Measurements from ENCODE around the gene CDH12.

CDH12 gene

DNA sequence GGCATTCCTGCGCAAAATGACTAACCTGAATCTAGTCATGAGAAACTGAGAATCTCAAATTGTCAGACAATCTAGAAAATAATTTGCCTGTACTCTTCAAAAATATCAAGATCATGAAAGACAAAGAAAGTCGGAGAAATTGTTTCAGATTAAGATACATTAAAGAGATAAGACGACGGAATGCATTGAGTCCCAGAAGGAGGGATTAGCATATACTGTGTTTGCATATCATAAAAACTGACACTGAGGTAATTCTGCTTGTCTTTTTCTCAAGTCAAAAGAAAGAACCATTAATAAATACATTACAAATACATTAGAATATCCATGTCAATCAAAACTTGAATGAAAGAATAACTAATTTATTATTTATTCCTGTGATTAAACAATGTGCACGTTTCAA is 88.4 kb downstream of the CDH12 start:
- no peak for DNase-seq (ENCODE audit: low spot score)

DNA sequence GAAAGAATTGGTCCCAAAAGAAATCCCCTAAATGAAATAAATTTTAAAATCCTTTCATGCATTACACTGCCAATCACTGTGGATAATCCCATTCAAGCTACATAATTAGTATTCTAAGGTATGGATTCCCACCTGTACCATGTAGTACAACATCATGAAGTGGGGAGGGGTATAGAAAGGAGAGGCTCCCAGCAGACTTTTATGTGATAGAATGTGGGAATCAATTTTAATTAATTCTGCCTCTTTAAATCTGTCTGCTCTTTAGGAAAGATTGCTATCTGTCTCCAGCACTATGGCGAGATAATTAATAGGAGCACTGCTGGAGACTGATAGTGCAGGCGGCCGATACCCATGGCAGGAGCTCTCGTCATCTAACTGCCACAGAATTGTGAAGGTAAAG is 95.4 kb downstream of the CDH12 start:
- DNase-seq (ENCODE audit: low spot score): no peak

DNA sequence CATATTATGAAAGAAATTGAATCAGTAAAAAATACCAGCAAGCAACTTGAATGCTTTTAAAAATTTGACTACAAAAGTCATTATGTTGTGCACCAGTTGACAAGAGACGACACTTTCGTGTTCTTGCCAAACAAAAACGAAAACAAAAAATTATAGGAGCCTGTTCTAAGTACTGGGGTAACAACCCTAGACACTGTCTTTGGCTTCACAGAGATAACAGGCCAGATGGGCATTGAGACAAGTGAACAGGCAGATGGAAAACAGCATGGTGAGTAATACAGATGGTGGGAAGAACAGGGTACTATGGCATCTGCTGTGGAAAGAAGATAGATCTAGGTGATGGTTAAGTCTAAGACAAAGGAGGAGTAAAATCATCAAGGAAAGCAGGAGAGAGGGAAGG is 99.0 kb downstream of the CDH12 start:
- no peak for DNase-seq (ENCODE audit: low spot score)

DNA sequence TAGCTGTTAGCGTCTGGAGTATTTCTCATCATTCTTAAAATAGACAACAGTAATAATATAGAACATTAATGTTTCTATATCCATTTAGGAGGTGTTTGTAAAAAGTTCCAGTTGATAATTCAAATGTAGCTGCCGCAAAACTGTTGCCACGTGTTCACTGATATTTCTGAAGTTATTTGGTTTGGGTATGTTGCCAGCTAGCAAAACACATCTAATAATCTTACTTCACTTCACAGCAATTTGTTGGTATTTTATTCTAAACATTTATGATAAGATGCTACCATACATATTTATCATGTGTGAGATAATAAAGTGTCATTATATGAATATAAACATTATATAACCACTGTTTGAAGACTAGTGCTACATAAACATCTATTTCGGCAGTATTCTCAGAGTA is 101.6 kb downstream of the CDH12 start:
- no peak for DNase-seq (ENCODE audit: low spot score)

DNA sequence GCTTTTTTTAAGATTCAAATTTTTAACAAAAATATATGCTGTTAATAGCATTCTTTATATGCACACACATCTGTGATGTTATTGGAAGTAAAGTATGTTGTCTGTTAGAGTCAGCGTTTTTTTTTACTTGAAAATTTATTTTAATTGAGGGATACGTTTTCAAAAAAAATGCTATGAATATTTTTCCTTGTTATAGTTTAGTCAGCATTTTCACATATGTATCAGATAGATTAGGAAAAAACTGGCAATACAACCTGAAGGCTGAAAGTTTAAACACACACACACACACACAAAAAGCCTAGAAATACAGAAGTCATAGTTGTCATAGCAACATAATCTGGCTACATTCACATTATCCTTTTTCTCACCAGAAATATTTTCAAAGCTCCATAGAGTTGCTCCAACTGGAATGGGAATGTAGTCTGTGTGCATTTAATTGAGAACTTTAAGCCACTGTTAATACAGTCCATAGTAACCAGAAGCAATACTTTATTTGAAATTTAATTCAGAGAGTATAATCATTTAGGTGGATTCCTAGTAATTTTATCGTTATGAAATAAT is 116.6 kb downstream of the CDH12 start:
- no peak for DNase-seq (ENCODE audit: low spot score)

DNA sequence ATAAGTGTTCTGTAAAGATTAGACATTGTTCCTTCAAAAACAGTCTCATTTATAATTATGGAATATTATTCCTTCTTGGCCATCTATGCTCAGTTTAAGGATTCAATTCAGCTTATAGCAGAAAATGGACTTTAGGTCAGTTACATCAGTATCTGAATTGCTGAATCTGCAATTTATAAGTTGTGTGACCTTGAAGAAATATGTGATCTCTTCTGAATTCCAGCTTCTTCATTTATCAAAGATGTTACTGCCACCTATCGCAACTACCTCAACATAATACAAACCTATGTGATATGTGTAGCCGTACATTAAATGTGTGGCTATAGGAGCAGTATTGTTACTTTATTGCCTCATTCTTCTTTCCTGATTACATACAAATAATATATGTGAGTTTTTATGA is 118.2 kb downstream of the CDH12 start:
- DNase-seq (ENCODE audit: low spot score): no peak

DNA sequence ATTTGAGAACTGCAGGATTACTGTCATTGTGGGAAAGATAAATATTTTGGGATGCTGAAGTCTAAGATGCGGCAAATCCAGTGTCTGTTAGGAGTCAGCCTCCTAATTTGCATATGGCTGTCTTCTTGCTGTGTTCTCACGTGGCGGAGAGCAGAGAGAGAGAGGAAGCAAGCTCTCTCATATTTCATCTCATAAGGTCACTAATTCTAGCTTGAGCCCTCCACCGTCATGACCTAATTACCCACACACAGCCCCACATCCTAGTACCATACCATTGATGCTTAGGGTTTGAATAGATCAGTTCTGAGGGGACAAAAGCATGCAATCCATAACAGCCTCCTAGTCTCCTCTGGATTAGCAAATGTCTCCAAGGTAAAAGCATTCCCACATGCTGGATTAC is 124.5 kb downstream of the CDH12 start:
- DNase-seq (ENCODE audit: low spot score): no peak

DNA sequence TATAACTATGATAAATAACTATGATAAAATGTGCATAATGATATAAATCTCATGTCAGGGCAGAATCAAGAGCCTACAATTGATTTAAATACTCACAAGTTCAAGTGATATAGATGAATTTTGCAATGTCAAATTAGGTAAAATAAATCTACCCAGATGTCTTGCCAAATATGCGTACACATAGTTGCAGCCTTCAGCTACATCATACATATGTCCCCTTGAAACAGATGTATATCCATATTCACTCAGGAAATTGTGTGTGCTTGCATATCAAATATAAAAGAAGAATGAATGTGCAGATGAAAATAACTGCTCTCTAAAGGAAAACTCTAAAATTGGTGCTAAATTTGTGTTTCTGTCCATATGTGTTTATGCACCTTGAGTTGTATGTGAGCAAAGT is 130.7 kb downstream of the CDH12 start:
- DNase-seq (ENCODE audit: low spot score): no peak

DNA sequence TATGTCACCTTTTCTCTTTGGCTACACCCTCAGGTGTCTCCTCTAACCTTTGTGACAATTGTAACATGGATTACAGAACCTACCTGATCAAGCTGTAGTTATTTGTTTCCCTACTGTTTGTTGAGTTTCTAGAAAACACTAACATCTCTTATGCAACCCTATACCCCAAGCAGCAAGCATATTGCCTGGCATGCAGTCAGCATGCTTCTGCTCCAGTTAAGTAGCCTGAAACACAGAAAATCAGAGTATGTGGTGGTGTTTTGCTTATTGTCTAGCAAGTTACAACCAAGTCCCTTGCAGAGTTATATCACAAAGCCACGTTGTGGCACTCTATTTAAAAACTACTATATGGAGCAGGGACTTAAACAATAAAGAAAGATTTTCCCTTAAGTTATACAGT is 131.1 kb downstream of the CDH12 start:
- DNase-seq (ENCODE audit: low spot score): no peak

DNA sequence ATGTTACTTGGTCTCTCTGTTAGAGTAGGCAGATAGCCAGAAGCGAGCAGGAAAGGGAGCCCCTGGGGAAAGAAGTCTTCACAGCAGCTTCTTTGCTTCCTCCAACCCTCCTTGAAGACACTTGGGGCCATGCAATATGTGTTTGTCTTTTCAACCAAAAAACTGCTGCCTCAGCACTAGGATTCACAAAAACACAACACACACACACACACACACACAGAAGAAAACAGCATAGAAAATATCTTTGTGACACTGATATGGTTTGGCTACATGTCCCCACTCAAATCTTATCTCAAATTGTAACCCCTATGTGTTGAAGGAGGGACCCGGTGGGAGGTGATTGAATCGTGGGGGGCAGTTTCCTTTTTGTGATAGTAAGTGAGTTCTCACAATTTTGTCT is 133.3 kb downstream of the CDH12 start:
- DNase-seq (ENCODE audit: low spot score): no peak

DNA sequence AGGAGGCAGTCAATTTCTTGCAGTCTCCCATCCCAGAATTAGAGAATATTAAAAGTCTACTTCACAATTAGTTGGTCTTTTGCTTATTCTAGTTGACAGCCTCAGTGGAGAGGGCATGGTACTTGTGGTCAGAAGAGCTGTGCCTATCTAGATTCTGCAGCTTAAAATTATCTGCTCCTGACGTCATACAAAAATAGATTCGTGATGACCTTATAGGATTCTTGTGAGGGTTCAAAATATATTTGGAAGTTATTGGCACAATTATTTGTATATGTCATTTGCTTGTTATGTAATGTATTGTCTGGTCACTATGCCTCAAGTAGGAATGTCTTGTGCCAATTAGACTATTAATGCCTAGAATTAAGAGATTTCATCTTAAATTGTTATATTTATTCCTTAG is 142.5 kb downstream of the CDH12 start:
- no peak for DNase-seq (ENCODE audit: low spot score)

DNA sequence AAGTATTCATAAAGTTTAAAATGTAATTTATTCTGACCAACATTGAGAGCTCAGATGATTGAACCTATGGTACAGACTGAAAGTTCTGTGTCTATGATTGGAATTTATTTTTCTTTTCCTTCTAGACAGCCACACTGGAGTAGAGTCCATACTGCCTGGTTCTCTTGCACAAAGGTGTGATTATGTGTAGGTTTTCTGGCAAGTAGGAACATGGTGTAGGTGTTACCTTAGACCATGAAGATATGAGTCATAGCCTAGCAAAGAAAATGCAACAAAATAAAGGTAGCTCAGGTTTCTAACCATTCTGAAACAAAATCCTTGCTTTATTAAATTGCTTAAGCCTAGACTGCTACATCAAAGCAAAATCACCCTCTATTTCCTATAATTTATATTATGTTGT is 143.4 kb downstream of the CDH12 start:
- DNase-seq (ENCODE audit: low spot score): no peak

DNA sequence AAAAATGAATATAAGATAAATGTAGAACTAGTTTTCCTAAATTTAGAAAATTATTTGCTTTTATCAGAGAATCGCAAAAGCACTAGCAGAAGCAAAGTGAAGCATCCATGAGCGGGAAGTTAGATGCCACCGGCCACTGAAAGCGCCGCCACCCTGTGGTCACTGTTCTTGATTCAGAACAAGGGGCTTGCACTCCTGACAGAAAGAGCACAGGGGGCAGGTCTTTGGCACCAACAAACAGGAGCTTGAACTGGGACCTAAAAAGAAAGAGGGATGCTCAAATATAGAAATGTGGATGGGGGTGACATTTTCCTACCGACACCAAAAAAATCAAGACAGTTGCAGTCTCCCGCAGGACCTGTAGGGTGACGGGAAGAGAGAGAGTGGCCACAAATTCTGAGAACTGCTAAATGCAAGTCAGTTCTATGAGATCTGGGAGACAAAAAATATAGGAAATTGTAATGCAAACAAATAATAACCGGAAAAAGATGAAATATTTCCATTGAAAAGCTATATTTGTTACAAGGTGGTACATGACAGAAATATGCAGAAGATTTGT is 144.3 kb downstream of the CDH12 start:
- DNase-seq (ENCODE audit: low spot score): no peak

DNA sequence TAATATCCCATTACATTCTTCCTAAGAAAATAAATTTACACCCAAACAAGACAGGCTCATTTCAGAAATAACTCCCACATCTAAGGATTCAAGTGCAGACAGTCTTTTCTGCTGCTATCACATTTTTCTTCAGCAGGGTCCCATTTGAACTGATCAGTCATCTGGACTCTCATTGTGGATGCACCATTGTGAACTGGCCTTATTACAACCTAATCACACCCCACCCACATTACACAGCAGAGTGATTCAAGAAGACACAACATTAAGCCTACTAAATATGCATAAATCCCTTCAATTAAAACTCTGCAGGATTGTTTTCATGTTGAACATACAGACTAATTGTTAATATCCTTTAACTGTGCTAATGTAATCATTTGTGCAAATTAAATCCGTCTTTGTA is 146.2 kb downstream of the CDH12 start:
- no peak for DNase-seq (ENCODE audit: low spot score)

DNA sequence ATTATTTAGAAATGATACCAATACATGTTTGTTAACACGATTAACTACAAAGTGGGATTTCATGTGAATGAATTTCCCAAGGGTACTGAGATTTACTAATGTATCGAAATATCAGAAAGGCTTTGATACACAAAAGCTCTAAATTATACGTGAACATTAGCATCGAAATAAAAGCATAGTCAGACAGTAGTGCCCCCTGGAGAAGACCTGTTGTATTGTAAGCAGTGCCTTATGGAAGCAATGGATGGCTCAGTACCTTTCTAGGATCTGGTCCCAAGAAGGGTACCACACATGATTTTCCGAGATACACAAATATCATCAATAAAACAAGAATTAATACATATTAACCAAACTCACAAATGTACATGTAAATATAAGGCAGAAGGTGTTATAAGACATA is 153.8 kb downstream of the CDH12 start:
- no peak for DNase-seq (ENCODE audit: low spot score)

DNA sequence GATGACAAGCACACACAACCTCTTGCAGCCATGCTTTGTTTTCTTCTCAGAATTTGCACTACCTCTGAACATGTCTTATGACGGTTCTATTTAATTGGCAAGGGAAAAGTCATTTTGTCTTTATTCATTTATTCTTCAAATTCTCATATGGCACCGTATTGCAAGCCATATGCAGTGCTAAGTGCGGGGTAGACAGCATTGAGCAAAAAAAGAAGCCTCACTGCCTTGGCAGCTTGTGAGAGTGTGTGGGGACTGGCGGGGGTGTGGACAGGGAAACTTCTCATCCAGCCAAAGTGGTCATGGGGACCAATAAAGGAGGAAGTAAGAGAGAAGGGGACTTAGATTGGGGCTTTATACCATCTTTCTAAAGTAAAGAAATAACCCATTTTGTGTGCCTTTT is 160.0 kb downstream of the CDH12 start:
- DNase-seq (ENCODE audit: low spot score): no peak

DNA sequence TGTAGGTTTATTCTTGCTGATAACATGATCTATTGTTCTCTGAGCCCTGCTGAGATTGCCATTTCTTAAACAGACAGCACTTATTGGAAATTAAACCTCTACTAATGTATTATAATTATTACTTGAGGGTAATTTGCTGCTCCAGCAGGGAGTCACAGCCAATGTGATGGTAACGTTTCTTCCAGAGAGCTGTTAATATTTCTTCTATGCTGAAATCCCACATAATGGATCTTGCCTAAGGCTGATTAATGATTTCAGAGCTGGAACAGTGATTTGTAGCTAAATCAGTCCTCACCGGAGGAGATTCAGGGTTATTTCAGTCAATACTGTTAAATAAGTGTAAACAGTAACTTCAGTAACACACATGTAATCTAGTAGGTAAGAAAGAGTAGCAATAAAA is 170.1 kb downstream of the CDH12 start:
- no peak for DNase-seq (ENCODE audit: low spot score)

DNA sequence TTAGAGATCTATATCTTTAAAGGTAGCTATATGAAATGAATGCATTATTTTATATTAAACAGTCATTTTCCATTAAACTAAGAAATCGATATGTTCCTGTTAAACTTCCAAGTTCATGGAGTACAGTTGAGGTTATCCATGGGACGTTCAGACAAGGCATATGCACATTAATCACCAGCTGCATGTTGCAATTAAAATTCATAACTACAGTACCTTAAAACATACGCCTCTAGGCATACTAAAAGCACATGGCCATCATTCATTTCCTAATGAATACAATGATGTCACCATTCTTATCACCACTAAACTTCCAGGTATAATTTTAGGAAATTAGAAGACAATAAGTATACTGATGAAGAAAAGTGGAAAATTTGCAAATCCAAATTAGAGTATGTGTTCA is 174.3 kb downstream of the CDH12 start:
- DNase-seq (ENCODE audit: low spot score): no peak

DNA sequence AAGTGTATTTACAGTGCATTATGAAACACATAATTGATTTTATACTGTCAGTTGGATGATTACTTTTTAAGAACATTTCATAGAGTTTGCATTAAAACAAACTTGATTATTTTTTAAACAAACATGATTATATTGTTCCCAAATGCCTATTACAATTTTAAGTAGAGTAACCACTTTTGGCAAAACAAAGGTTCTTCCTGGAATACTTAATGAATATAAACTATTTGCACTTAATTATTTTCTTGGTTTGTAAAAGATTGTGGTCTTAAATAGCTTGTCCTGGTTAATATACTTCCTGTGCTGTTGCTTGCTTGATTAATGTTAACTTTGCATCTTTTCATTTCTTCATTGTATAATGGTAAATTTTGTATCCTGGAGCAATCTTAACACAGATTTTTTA is 180.0 kb downstream of the CDH12 start:
- no peak for DNase-seq (ENCODE audit: low spot score)

DNA sequence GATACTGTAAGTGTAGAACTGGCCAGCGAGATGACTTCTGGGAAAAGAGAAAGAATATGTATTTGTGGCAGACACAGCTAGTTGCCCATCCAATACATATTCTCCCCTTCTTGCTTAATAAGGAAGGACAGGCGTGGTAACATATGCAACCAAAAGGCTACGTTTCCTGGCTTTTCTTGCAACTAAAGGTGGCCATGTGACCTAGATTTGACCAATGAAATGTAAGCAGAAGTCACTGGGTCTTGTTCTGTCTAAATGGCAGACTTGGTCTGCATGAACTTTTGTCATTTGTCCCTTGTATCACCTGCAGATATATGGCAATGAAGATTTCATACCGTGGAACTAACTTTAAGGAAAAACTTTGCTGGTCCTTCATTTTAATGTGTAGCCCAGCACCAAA is 183.8 kb downstream of the CDH12 start:
- no peak for DNase-seq (ENCODE audit: low spot score)

DNA sequence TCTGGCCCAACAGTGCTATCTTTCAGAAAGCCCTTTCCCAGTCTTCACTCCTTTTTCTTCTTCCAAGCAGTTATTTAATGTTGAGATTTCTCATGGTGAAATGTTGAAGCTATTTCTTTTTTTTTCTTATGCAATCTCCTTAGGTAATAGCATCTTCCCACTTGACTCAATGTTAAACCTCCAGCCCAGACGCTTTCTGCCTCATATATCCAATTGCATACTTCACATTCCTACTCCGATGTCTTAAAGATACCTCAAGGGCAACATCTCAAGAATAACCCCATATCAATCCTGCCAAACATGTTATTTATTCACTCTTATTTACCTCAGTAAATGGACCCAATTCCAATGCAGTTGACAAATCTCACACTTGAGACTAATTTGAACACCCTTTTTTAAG is 187.3 kb downstream of the CDH12 start:
- DNase-seq (ENCODE audit: low spot score): no peak

DNA sequence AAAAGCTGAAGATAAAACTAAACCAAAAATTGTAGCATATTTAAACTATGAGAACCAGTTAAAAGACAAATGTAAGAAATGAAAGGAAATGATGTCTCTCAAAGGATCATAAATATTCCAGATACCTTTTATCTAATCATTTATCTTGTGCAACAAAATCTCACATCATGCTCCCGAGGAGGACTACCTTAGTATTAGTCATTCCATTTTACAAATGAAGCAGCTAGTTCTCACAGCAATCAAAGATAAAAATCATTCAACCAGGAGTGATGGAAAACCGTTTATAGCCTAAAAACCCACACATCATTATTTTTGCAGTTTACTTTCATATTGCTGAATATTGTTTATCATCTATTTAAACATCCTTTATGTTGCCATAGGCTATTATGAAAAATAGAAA is 190.0 kb downstream of the CDH12 start:
- DNase-seq (ENCODE audit: low spot score): no peak

DNA sequence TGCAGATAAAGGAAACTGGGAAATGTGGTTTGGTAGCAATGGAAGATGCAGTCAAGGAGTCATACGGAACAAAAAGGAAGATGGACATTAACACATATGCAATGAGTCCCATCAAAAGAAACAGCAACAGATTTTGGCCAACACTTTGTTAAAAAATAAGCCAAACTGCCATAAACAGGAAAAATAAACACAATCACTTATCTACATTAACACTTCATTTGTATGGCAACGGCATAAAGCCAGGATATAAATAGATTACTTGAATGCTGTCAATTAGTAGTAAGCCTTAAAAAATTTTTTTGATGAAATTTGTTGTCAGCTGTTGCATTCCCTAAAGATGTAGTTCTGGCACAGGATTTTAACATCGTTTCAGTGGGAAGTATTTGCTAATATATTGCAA is 190.8 kb downstream of the CDH12 start:
- no peak for DNase-seq (ENCODE audit: low spot score)

DNA sequence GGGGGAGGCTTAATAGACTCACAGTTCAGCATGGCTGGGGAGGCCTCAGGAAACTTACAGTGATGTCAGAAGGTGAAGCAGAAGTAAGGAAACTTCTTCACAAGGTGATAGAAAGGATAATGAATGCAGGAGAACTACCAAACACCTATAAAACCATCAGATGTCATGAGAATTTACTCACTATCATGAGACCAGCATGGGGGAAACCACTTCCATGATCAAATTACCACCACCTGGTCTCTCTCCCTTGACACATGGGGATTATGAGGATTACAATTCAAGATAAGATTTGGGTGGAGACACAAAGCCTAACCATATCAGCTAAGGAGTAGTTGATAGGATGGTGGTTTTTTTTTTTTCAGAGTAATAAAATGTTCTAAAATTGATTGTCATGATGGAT is 201.8 kb downstream of the CDH12 start:
- DNase-seq (ENCODE audit: low spot score): no peak

DNA sequence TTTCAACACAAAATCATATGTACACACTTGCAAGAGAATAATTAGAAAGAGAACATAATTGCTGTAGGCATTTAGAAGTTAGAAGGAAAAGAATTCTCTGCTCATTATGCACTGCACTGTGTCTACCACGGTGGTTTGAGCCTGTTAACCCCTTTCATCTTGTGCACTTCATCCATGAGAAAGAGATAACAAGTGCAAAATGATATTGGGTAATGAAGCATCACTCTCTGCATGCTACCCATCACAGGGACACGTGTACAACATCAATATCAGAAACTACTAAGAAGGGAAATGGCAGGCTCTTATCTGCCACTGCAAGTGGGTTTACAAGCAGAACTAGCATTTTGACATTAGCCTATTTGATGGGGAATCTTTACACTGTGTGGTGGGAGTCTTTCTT is 202.6 kb downstream of the CDH12 start:
- DNase-seq (ENCODE audit: low spot score): no peak

Data from LoVo (cell line).